Pulmonary artery endothelial cell (primary cell): ENCODE results near the gene RNF26. TPM values are rescaled to one million over a fixed set of nuclear protein-coding genes. Genes with fewer than 3 reads are reported as not detected.

ENCODE experiments used
- DNase-seq: peaks from one replicate; pipeline ENCODE4 v3.0.0-alpha.2; 2011; ENCODE audit warnings: low read depth, low spot score
- total RNA-seq: library from RNA; depleted of rRNA; stranded (reverse); fragments of >200 nt; gene quantifications from 2 replicates; pipeline ENCODE4 v1.2.3, GENCODE V29; 2014

RNF26 gene
- total RNA-seq, 1 donor from 2014 or later: 4.4 TPM

DNA sequence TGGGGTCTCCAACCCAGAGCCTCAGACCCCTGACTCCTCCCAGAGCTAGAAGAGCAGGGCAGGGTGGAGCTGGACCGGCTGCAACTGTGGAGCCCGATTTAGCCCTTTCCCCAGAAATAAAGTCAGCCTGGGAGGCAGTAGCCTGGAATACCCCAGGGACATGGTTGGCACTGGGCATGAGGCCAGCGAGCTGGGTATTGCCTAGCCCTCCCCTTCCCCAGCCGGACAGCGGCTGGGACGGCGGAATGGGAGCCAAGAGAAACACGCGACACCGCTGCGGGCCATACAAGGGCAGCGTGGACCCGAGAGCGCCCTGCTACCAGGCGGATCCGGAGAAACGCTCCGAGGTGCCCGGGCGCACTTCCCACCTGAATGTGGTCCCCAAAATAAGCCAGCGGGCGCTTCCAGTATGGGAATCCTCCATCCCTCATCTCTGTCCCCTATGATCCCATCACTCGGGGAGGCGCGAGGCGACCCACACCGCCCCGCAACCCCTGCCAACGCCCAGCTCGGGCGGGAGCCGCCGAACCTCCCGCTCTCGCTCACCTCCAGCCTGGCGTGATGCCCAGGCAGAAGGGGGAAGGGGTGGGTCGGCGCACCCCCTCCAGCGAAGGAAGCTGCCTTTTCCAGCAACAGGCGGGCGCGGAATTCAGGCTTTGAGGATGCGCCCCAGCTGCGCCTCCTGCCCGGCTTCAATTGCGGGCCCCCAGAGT lies 18.2 kb upstream of the RNF26 start:
- no peak for DNase-seq

DNA sequence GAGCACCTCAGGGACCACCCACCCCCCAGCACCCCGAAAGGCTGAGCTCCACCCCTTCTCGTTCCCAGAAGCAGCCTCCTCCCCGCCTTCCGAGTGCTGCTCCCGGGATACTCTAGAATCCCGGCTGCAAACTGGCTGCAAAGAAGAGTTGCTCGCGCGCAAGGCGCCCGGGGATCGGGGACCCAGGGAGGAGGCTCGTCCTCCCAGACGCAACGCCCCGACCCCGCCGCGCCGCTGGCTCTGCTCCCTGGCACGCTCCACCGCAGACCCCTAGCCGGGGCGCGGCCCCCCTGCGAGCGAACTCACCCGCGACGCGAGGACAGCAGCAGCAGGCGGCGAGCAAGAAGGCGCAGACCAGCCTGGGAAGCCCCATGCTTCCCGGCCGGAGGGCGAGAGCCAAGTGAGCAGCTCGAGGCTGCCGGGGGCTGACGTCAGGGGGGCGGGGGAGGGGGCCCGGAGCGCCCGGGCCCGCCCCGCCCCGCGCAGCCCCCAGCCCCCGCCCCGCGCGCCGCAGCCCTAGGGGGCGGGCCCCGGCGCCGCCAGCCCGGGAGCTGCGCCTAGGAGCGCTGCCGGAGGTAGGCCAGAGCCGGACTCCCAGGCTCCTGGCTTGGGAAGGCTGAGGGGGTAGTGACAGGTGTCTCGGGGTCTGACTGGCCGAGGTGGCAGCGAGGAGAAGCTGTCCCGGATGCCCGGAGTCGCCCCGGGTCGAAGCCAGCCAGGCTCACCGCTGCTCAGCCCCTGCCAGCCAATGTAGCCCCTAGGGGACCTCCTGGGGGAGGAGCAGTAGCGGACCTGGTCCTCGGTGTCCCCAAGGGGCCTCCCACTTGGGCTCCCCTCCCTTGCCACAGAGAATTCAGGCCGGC lies 17.4 kb upstream of the RNF26 start, which contains the start of gene MCAM:
MCAM (minus strand) TSS at position 402 of the 863 bp plus-strand sequence; CDS start at position 373, 29 bp downstream.
- no peak for DNase-seq

DNA sequence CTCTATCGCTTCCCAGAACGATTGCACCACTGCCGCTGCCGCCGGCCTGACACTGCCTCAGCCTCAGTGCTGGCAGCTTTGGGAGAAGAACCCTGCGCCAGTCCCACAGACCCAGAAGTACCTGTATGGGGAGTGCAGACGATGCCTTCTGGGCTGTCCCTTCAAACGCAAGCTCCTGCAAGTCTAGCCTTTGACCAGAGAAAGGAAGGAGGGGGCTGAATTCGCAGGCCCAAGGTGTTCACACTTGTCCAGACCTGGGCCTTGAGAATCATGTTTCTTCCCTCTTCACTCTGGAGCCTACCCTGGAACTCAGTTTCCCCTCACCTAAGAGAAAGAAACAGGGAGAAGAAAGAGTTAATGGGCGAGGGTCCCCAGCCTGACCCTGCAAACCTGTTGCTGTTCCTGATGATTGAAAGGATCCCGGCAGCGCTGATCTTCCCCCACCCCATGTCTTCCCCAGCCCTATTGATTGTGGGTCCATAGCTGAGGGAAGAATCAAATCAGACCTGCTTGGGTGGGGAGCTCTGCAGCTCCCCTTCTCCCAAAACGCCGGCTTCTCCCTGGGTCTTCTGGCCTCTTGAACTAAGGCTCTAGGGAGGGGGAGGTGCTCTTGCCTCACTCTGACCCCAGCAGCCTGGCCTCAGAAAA lies 16.6 kb upstream of the RNF26 start:
- DNase-seq: no peak

DNA sequence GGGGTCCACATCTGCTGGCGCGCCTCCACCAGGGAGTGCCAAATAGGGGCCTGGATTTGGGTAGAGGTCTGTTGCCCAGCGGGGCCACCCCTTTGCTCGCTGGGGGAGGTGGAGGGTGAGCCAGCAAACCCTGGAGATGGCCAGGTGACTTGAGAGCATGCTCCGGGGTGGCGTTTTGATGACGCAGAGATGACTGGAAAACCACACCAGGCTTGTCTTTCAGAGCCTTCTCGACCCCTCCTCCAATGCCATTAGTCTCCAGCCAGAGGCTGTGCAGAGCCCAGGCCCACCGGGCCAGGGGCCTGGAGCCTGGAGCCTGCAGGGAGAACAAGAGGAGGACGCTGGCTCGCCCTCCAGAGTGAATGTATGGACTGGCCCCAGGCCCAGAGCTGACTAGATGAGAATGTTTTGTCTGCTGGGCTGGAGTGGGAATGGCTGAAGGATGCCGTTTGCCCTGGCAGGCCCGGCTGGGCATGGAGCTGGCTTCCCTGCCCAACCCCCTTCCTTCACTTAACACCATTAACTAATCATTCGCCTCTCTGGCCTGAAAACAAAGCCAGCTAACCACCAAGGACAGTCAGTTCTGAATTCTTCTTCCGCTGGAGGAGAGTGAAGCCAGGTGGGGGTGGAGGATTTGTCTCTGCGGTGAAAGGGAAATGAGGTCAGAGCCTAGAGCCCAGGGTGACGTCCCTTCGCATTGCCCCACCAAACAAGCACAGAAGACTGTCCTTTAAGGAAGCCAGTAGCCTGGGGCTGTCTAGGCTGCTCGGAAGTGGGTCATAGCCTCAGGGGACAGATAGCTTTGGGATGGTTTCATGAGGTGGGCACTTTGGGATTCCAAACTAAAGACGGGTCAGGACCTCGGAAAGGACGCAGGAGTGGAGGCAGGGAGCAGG lies 15.8 kb upstream of the RNF26 start:
- DNase-seq: no peak

DNA sequence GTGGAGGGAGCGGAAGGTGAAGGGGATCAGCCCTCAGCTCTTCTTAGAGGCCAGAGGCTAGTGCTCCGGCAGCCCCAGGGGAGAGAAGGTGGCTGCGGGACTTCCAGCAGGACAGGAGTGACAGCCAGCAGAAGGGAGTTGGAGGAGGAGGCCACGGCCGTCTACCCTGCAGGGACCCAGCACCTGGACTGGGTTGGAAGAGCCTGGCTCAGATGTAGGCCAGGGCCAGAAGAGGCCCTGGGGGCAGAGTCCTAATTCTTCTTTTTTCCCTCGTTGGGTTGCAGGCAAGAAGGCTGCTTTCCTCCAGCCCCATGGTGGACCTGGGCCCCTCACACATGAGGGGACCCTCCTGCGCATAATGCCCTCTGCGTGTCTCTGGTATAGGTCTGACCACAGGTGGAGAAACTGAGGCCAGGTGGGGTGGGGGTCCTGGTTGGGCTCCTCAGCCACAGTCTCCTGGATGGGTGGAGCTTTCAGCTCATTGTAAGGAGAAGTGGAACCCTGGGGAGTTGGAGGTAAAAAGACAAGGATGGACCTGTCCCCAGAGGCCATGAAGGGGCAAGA lies 15.1 kb upstream of the RNF26 start:
- DNase-seq: no peak

DNA sequence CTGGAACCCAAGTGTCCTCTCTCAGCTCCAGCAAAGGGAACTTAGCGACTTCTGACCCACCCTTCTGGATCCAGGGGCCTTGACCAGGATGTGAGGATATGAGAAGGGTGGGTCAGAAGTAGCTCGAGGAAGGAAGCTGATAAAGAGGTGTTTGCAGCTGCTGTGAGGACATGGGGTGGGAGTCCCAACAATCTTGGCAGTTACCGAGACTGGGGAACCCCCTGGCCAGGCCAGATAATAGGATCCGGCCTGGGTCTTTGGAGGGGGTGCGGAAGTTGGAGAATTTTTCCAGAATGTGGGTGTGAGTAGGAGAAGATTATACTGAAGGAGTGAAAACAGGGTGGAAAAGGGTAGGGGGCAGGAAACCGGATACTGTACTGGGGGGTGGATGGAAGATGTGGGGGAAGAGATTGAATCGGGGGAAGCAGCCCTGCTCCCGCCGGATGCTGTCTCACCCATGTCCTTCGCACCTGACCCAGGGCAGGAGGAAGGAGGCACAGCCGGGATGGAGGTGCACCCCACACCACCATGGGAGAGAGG lies 14.6 kb upstream of the RNF26 start:
- DNase-seq: peak; percentile 78

DNA sequence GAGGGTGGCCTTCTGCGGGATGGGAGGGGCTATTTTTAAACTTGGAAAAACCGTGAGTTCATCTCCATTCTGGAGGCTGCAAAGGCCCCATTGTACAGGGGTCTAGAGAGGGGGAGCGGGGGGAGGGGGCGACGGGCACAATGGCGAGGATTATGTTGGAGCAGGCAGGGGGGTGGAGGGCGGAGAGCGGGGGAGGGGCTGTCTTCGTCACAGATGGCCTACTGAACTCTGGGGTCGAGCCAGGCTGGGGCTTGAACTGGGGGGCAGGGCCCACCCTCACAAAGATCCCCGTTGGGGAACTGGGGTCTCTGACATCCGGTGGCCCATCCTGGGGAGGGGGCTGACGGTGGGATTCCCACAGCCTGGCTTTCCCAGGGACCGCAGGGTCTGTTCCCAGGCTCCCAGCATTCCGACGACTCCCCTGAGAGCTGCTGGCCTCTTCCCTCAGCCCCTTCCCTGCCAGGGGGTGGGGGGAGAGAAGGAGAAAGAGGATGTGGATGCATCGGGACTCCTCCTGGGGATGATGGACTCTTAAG lies 14.0 kb upstream of the RNF26 start:
- DNase-seq: no peak

DNA sequence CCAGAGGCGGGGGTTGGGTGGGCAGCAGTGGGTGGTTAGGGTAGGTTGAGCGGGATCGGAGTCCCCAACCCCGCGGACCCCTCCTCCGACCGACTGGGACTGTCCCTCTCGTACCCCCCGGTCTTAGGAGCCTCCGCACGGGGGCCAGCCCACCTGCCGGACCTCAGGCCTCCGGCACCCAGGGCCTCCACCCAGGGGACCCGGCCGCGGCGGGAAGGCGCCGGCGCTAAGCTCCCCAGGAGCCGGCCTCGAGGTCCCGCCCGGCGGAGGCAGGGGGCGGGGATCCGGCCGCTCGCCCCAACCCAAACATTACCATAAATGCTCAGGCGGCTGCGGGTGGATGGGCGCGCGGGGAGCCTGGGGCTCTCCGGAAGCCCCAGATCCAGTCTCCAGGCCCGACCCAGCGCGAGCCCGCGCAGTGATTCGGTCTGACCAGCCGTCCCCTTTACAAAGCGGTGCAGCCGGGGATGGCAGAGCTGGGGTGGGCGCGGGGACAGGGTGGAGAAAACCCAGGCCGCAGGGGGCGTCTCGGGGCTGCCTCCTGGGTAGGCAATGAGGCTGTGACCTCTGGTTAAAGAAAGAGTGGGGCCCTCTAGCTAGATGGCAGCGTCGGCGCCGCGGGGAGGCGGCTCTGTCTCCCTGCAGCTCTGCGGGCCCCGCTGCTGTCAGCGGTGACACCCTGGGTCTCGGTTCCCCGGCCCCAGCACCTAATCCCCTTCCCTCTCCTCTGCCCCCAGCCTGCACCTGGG lies 13.4 kb upstream of the RNF26 start:
- DNase-seq: no peak

DNA sequence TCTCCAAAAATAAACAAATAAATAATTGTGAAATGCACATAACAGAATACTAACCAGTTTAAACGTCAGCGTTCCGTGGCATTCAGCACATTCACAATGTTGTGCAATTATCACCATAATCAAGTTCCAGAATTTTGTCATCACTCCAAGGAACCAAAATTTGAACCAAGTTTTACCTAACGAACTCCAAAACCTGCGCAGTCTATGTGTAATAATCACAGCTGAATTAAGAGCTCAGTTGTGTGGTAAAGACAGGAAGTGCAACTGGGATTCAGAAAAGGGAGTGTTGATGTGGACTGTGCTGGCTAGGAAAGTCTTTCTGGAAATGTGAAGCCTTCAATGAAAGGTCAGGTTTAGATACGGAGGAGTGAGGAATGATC lies 12.0 kb upstream of the RNF26 start:
- DNase-seq: no peak

DNA sequence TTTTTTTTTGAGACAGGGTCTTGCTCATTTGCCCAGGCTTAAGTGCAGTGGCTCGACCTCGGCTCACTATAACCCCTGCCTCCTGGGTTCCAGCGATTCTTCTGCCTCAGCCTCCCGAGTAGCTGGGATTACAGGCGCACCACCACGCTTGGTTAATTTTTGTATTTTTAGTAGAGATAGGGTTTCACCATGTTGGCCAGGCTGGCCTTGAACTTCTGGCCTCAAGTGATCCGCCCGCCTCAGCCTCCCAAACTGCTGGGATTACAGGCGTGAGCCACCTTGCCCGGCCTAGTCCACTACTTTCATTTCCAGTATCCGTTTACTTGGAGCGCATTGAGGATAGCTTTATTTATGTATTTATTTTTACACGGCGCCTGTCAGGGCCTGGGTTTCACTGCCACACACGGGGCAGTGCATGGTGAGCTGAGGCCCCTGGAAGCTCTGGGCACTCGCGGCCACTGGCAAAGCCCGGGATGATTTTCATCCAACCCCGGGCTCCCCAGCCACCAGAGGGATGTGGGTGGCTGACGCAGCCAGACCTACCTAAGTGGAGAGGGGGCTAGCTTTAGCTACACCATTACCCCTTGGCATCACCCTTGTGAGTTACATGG lies 11.3 kb upstream of the RNF26 start:
- DNase-seq: no peak

DNA sequence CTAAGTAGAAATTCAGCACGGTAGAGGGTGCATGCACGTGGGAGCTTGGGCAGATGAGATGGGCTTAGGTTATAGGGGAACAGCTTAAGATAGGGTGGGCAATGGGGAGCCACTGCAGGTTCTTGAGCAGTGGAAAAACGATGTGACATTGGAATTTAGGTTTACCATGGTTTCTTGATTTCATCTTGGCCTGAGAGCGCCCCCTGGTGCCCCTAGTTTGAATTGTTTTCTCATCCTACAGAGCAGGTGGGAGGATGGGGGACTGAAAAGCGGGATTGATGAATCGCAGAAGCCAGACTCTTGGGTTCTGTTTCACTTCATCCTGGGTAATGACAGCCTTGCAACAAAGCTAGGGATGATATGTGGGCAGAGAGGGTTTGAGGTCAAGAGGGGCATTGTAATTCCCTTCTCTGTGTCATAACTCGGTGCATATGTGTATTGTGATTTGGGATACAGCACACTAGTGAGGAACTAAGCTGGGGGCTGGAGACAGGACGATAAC lies 10.7 kb upstream of the RNF26 start:
- no peak for DNase-seq

DNA sequence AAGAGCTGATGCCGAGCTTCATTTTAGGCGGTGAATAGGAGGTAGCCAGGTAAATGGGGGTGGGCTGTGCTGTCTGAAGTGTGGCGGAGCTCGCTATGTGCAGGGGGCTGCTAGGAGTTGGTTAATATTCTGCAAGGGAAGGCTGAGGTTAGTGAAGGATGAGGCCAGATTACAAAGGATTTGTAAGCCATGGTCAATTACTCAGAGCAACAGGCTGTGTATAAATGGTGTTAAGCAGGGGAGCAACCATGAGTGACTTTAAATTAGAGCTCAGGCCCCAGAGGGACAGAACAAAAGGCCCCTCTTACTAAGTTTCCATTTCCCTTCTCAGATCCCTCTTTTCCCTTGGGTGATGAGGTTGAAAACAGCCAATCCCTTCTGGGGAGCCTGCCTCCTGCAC lies 10.1 kb upstream of the RNF26 start:
- DNase-seq: no peak

DNA sequence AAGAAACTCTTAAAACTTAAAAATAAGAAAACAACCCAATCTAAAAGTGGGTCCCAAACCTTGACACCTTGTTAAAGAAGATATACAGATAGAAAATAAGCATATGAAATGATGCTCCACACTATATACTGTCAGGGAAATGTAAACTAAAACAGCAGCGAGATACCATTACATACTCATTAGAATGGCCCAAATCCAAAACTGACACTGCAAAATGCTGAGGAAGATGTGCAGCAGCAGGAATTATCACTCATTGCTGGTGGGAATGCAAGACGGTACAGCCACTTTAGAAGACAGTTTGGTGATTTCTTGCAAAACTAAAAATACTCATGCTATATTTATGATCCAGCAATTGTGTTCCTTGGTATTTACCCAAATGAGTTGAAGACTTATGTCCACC lies 5.0 kb upstream of the RNF26 start:
- DNase-seq: no peak

DNA sequence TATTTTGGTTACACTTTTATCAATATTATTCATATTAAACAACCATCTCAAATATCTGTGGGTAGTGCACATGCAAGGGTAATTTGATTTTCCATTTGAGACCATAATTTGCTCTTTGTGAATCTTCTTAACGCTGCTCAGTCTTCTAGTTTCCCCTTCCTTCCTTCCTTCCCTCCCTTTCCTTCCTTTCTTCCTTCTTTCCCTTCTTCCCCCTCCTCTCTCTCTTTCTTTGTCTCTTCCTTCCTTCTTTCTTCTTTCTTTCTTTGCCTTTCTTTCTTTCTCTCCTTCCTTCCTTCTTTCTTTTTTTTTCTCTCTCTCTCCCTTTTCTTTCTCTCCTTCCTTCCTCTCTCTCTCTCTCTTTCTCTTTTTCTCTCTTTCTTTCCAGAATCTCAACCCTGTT lies 4.1 kb upstream of the RNF26 start:
- DNase-seq: no peak

DNA sequence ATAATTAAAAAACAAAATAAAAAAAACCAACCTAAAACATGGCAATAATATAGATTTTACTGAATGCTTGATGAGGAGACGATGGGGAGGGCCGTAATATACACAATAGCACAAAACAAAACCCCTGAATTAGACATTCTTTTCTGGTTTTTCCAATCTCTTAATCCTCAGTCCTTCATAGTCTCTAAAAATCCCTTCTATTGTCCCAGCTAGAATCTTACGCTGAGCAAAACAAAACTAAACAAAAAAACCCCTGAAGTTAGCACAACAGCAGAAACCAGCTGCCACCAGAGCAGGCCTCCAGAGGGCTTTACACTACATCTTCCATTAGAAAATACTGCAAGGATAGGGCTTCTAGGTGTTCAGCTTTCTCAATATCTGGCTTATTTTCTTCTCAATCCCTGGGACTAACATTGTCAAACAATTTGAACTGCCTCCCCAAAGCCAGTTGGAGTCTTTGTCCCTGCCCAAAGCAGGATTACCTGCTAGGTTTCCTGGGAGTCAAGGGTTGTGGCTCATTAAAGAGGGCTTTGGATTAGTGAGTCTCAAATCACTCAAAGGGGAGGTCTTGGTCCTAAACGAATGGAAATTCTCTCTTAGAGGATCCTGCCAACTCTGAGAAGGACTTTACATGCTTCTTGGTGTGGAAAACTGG lies 2.1 kb upstream of the RNF26 start:
- no peak for DNase-seq

DNA sequence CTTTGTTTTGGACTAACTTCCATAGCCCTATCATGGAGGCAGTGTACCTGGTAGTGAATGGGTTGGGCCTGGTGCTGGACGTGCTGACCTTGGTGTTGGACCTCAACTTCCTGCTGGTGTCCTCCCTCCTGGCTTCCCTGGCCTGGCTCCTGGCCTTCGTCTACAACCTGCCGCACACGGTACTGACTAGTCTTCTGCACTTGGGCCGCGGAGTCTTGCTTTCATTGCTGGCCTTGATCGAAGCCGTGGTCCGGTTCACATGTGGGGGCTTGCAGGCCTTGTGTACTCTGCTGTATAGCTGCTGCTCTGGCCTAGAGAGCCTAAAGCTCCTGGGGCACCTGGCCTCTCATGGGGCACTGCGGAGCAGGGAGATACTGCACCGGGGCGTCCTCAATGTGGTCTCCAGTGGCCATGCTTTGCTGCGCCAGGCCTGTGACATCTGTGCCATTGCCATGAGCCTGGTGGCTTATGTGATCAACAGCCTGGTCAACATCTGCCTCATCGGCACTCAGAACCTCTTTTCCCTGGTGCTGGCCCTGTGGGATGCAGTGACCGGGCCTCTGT lies 846 bp downstream of the RNF26 start:
- DNase-seq: no peak

DNA sequence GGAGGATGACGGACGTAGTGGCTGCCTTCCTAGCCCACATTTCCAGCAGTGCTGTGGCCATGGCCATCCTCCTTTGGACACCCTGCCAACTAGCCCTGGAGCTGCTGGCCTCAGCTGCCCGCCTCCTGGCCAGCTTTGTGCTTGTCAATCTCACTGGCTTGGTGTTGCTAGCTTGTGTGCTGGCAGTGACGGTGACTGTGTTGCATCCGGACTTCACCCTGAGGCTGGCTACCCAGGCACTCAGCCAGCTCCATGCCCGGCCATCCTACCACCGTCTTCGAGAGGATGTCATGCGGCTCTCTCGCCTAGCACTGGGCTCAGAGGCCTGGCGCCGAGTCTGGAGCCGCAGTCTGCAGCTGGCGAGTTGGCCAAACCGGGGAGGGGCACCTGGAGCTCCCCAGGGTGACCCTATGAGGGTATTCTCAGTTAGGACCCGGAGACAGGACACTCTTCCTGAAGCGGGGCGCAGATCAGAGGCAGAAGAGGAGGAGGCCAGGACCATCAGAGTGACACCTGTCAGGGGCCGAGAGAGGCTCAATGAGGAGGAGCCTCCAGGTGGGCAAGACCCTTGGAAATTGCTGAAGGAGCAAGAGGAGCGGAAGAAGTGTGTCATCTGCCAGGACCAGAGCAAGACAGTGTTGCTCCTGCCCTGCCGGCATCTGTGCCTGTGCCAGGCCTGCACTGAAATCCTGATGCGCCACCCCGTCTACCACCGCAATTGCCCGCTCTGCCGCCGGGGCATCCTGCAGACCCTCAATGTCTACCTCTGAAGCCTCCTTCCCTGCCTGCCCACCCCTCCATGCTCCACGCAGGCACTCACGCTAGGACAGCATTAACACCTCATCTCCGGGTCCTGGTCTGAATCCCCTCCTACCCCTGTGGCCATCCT lies 1.6 kb downstream of the RNF26 start:
- no peak for DNase-seq
